Neural crest cell (in vitro differentiated cells): Measurements from ENCODE around the gene PI4KA. TPM values are rescaled to one million over a fixed set of nuclear protein-coding genes. Genes with fewer than 3 reads are reported as not detected.

Experiments used
- DNase-seq: peaks from one replicate; pipeline ENCODE4 v3.0.0; 2021; ENCODE audit warnings: low read depth, mixed read lengths, low spot score
- H3K27ac Mint-ChIP-seq: one replicate; pipeline ENCODE4 v1.8.0; 2021; ENCODE audit warnings: mild to moderate bottlenecking, mixed read lengths; ENCODE audit not compliant: unreplicated experiment
- H3K27me3 Mint-ChIP-seq: 2 replicates; pipeline ENCODE4 v1.8.0; 2021; ENCODE audit warnings: low read depth, mild to moderate bottlenecking, mixed read lengths
- H3K36me3 Mint-ChIP-seq: 2 replicates; pipeline ENCODE4 v1.8.0; 2021; ENCODE audit warnings: low read depth, mild to moderate bottlenecking, mixed read lengths
- H3K4me1 Mint-ChIP-seq: 2 replicates; pipeline ENCODE4 v1.8.0; 2021; ENCODE audit warnings: mixed read lengths
- H3K4me3 Mint-ChIP-seq: one replicate; pipeline ENCODE4 v1.8.0; 2021; ENCODE audit warnings: mild to moderate bottlenecking, mixed read lengths
- H3K9me3 Mint-ChIP-seq: 2 replicates; pipeline ENCODE4 v1.8.0; 2021; ENCODE audit warnings: mixed read lengths
- total RNA-seq: library from RNA; stranded (reverse); gene quantifications from 2 replicates; pipeline ENCODE4 v1.2.1, GENCODE V29; 2021
- TF ChIP-seq, protein P1 (sequence below): fragments of 200-600 bp; sonication (generic); conservative IDR thresholded peaks from 2 replicates; pipeline ENCODE4 v1.5.0; 2021; ENCODE audit warnings: antibody characterized with exemption, mild to moderate bottlenecking

PI4KA gene
- total RNA-seq, 1 donor from 2014 or later = 85.8 TPM

- H3K27me3 Mint-ChIP-seq = peaks cover 53% of the 10 kb centered on the region
- H3K36me3 Mint-ChIP-seq = no peaks in the 10 kb centered on the region
- no peak overlapping the region for H3K27ac Mint-ChIP-seq
- TF ChIP-seq, protein P1, sequence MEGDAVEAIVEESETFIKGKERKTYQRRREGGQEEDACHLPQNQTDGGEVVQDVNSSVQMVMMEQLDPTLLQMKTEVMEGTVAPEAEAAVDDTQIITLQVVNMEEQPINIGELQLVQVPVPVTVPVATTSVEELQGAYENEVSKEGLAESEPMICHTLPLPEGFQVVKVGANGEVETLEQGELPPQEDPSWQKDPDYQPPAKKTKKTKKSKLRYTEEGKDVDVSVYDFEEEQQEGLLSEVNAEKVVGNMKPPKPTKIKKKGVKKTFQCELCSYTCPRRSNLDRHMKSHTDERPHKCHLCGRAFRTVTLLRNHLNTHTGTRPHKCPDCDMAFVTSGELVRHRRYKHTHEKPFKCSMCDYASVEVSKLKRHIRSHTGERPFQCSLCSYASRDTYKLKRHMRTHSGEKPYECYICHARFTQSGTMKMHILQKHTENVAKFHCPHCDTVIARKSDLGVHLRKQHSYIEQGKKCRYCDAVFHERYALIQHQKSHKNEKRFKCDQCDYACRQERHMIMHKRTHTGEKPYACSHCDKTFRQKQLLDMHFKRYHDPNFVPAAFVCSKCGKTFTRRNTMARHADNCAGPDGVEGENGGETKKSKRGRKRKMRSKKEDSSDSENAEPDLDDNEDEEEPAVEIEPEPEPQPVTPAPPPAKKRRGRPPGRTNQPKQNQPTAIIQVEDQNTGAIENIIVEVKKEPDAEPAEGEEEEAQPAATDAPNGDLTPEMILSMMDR = no peak
- no peak overlapping the region for H3K4me3 Mint-ChIP-seq
- no peak for DNase-seq
- H3K4me1 Mint-ChIP-seq = no peaks in the 10 kb centered on the region
- H3K9me3 Mint-ChIP-seq = no peaks in the 10 kb centered on the region
Observed at GRCh38 chr22:20661473-20661872, 197.1 kb downstream of the PI4KA start.

DNA sequence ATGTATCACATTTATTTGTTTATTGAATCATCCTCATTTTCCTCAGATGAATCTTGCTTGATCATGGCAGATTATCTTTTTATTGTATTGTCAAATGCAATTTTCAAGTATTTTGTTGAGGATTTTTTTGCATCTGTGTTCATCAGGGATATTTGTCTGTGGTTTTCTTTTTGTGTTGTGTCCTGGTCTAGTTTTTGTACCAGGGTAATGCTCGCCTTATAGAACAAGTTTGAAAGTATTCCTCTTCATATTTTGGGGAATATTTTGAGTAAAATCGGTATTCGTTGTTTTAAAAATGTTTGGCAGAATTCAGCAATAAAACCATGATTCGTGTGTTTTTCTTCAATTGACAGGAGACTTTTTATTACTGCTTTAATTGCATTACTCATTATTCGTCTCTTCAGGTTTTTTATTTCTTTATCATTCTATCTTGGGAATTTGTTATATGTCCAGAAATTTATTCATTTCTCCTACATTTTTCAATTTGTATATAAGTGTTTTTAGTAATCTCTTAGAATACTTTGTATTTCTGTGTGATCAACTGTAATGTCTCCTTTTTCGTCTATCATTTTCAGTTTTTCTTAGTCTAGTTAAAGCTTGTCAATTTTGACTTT, 198.1 kb downstream of the PI4KA start:
- H3K9me3 Mint-ChIP-seq = no peaks in the 10 kb centered on the region
- DNase-seq = no peak
- H3K27ac Mint-ChIP-seq = no peak overlapping the region
- TF ChIP-seq, protein P1 = no peak
- H3K4me1 Mint-ChIP-seq = no peaks in the 10 kb centered on the region
- H3K27me3 Mint-ChIP-seq = peaks cover 56% of the 10 kb centered on the region
- H3K4me3 Mint-ChIP-seq = no peak overlapping the region
- H3K36me3 Mint-ChIP-seq = no peaks in the 10 kb centered on the region

DNA sequence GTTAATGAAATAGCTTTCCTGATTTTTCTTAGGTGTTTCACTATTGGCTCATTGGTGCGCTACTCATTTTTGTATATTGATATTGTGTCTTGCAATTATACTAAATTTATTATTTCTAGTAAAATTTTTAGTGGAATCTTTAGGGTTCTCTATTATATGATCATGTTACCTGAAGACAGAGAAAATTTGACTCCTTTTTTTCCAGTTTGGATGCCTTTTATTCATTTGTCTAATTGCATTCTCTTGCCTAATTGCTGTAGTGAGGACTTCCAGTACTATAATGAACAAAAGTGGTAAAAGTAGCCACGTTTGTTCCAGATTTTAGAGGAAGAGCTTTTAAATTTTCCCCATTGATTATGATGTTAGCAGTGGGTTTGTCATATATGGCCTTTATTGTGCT, 198.7 kb downstream of the PI4KA start:
- no peak overlapping the region for H3K27ac Mint-ChIP-seq
- H3K9me3 Mint-ChIP-seq = no peaks in the 10 kb centered on the region
- no peaks in the 10 kb centered on the region for H3K4me1 Mint-ChIP-seq
- H3K4me3 Mint-ChIP-seq = no peak overlapping the region
- H3K27me3 Mint-ChIP-seq = peaks cover 56% of the 10 kb centered on the region
- no peaks in the 10 kb centered on the region for H3K36me3 Mint-ChIP-seq
- TF ChIP-seq, protein P1 = no peak
- DNase-seq = no peak

DNA sequence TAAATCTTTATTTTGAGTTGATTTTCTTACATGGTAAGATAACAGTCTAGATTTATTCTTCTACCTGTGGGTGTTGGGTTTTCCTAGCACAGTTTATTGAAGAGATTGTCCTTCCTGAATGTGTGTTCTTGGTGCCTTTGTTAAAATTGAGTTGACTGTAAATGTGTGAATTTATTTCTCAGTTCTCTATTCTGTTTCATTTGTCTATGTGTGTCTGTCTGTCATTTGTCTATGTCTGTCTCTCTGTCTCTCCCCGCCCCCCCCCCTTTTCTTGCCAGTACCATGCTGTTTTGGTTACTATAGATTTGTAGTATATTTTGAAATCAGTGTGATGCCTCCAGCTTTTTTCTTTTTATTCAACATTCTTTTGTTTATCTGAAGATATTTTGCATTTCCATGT, 199.4 kb downstream of the PI4KA start:
- DNase-seq = no peak
- H3K9me3 Mint-ChIP-seq = no peaks in the 10 kb centered on the region

GRCh38 chr22:20658433-20659222, 200.0 kb downstream of the PI4KA start:
- peaks cover 56% of the 10 kb centered on the region for H3K27me3 Mint-ChIP-seq
- H3K4me1 Mint-ChIP-seq = no peaks in the 10 kb centered on the region
- H3K4me3 Mint-ChIP-seq = no peak overlapping the region
- no peak overlapping the region for H3K27ac Mint-ChIP-seq
- H3K36me3 Mint-ChIP-seq = no peaks in the 10 kb centered on the region
- TF ChIP-seq, protein P1 = no peak
- H3K9me3 Mint-ChIP-seq = no peaks in the 10 kb centered on the region
- no peak for DNase-seq

More for the DNA sequence above, 199.4 kb downstream of the PI4KA start:
- H3K27ac Mint-ChIP-seq = no peak overlapping the region
- no peaks in the 10 kb centered on the region for H3K4me1 Mint-ChIP-seq
- TF ChIP-seq, protein P1 = no peak
- peaks cover 56% of the 10 kb centered on the region for H3K27me3 Mint-ChIP-seq
- no peak overlapping the region for H3K4me3 Mint-ChIP-seq
- no peaks in the 10 kb centered on the region for H3K36me3 Mint-ChIP-seq
